Sigmoid colon (tissue), 7 donors: Measurements from ENCODE around the gene RHEB. TPM values are rescaled to one million over a fixed set of nuclear protein-coding genes. Genes with fewer than 3 reads are reported as not detected.

Source experiments
- DNase-seq: peaks from one replicate; pipeline ENCODE4 v3.0.0-alpha.2; 2019
- H3K27ac ChIP-seq, 4 donors: fragments of 200-600 bp; sonication (generic); one replicate each; pipeline ENCODE4 v1.5.1; 2016 to 2019; ENCODE audit warnings: mild to moderate bottlenecking in 1 of 4
- H3K27me3 ChIP-seq, 3 donors: fragments of 200-600 bp; sonication (generic); one replicate each; pipeline ENCODE4 v1.5.1; 2019; ENCODE audit warnings: mild to moderate bottlenecking in 1 of 3
- H3K36me3 ChIP-seq, 4 donors: fragments of 200-600 bp; sonication (generic); one replicate each; pipeline ENCODE4 v1.5.1; 2016 to 2019
- H3K4me1 ChIP-seq, 4 donors: fragments of 200-600 bp; sonication (generic); one replicate each; pipeline ENCODE4 v1.5.1; 2017 to 2019
- H3K4me3 ChIP-seq, 4 donors: fragments of 200-600 bp; sonication (generic); one replicate each; pipeline ENCODE4 v1.5.1; 2017 to 2019; ENCODE audit warnings: mild to moderate bottlenecking in 2 of 4, moderate library complexity in 1 of 4
- H3K9me3 ChIP-seq, 4 donors: fragments of 200-600 bp in 3 of 4; sonication (generic) in 3 of 4; one replicate each; pipeline versions ENCODE4 v1.5.1 to v1.6.1; 2013 to 2019
- EP300 ChIP-seq, 4 donors: sonication (generic); formaldehyde crosslinking; IDR thresholded peaks; one replicate each; pipeline ENCODE4 v1.6.1; 2017; ENCODE audit warnings: antibody characterized with exemption in 4 of 4
- POLR2A ChIP-seq, 2 donors: fragments of 450-650 bp; IDR thresholded peaks; one replicate each; pipeline ENCODE4 v1.6.1; 2016; ENCODE audit warnings: antibody characterized with exemption in 2 of 2, mild to moderate bottlenecking in 2 of 2, moderate library complexity in 2 of 2
- POLR2AphosphoS5 ChIP-seq, 4 donors: sonication (generic); formaldehyde crosslinking; IDR thresholded peaks; one replicate each; pipeline ENCODE4 v1.6.1; 2017; ENCODE audit warnings: antibody characterized with exemption in 4 of 4
- WGBS, 2 donors: extraction: QIAGEN DNeasy Blood & Tissue Kit; methylation state at CpG; one replicate each; pipeline ENCODE4 v1.1.7; 2013; 5-methylcytosine and 5-hydroxymethylcytosine counted together
- intact Hi-C: fragments of 100-400 bp; cut with DNase I; formaldehyde crosslinking; loops from one replicate; pipeline ENCODE4 v1.15.1; 2023
- polyA plus RNA-seq, 3 donors: library from polyadenylated mRNA; stranded (reverse); fragments of 200-250 nt; gene quantifications; one replicate each; pipeline ENCODE4 v1.2.3, GENCODE V29; 2013
- total RNA-seq, 4 donors: library from RNA; depleted of rRNA; stranded (reverse); fragments of >200 nt; gene quantifications; one replicate each; pipeline ENCODE4 v1.1.0, GENCODE V29; 2016
- TF ChIP-seq, protein P1 (sequence below), 4 experiments: fragments of 450-650 bp in 3 of 4; fragments of 200-600 bp in 1 of 4; IDR thresholded peaks; one replicate each; pipeline ENCODE4 v1.5.1; 2016 to 2019; ENCODE audit warnings: antibody characterized with exemption in 4 of 4, mild to moderate bottlenecking in 3 of 4, moderate library complexity in 2 of 4
- donor health status: healthy with polysubstance abuse.
- donor health status: Bipolar disorder and iron deficiency.
- donor health status: healthy.

Gene RHEB
- total and polyA plus RNA-seq, 7 donors = 48.3 to 162 (median 121) TPM

DNA sequence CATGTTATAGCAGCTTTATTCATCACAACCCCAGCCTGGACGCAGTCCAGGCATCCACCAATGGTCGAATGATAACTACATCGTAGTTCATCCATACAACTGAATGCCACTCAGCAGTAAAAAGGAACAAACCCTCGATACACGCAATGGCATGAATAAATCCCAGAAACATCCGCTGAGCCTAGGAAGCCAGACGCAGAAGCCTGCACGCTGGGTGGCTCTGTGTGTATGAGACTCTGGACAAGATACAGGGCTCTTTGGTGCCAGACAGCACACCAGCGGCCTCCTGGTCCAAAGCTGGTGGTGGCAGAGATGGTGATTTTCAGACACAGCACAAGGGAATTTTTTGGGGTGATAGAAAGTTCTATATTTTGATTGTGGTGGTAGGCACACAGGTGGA lies 69.7 kb downstream of the RHEB start:
- WGBS, 2 donors = 86 to 88% methylated on average over 9 of the region's 9 CpGs
- no peak for TF ChIP-seq POLR2A (IDR thresholded peaks at IDR 0.05)
- no peak for TF ChIP-seq EP300 (IDR thresholded peaks at IDR 0.05)
- TF ChIP-seq, protein P1, sequence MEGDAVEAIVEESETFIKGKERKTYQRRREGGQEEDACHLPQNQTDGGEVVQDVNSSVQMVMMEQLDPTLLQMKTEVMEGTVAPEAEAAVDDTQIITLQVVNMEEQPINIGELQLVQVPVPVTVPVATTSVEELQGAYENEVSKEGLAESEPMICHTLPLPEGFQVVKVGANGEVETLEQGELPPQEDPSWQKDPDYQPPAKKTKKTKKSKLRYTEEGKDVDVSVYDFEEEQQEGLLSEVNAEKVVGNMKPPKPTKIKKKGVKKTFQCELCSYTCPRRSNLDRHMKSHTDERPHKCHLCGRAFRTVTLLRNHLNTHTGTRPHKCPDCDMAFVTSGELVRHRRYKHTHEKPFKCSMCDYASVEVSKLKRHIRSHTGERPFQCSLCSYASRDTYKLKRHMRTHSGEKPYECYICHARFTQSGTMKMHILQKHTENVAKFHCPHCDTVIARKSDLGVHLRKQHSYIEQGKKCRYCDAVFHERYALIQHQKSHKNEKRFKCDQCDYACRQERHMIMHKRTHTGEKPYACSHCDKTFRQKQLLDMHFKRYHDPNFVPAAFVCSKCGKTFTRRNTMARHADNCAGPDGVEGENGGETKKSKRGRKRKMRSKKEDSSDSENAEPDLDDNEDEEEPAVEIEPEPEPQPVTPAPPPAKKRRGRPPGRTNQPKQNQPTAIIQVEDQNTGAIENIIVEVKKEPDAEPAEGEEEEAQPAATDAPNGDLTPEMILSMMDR (IDR thresholded peaks at IDR 0.05) = no peak
- peak; percentile 60 for DNase-seq
- Histone ChIP-seq H3K27me3 (no peaks in the 10 kb centered on the region), H3K27ac (peak overlapping the region in 2 of 4 donors; percentile 3 to 42), H3K9me3 (no peaks in the 10 kb centered on the region), H3K4me3 (no peak overlapping the region), H3K4me1 (peaks cover 0 to 8% (median 4%) of the 10 kb centered on the region in 4 donors), H3K36me3 (no peaks in the 10 kb centered on the region)
- intact Hi-C loops = loop anchor here (5.0 kb wide), 2 partner anchors 38 to 203 kb away; partner anchors contain the start of genes SMARCD3 and WDR86

DNA sequence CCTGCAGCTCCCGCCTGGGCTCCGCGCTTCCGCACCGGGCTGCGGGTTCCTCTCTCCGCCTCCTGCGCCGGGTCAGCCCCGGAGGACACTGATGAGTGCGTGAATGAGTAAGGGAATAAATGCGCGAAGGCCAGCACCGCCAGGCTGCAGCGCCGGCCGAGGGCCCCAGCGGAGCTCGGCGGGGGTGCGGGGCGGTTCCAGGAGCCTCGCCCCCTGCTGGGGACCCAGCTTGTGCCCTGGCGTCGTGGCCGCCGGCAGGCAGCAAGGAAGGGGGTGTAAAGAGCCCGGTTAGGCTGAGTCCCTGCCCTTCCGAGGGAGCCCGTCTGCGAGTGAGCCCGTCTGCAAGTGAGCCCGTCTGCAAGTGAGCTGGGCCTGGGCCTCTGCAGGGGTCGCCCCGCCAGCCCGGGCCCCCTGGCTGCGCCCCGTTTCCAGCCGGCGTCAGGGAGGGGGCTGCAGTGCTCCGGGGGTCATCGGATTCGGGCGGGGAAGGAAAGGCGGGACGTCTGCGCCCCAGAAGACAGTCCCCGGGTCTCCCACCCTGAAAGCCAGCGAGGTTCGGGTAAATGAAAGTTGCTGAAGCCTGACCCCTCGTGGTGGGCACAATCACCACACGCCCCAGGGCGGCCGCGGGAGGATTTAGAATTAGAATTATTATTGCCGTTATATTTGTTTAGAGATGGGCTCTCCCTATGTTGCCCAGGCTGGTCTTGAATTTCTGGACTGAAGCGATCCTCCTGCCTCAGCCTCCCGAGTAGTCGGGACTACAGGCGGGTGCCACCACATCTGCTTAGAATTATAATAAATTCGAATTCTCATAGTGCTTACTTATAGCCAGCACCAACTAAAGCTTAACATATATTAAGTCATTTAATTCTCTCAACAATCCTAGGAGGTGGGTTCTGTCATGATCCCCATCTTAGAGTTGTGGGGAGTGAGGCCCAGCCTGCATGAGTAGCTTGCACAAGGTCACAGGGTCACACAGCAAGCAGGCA lies 71.1 kb downstream of the RHEB start:
- TF ChIP-seq EP300 (IDR thresholded peaks at IDR 0.05) = no peak
- peak in 1 of 4 donors; percentile 46 for TF ChIP-seq POLR2AphosphoS5 (IDR thresholded peaks at IDR 0.05)
- TF ChIP-seq POLR2A (IDR thresholded peaks at IDR 0.05) = no peak
- TF ChIP-seq, protein P1 (IDR thresholded peaks at IDR 0.05) = peak; percentile 71 to 83 (median 77)
- H3K9me3 ChIP-seq = no peaks in the 10 kb centered on the region
- H3K4me3 ChIP-seq = peak overlapping the region; percentile 41 to 57 (median 54)
- peak overlapping the region; percentile 62 to 83 (median 75) for H3K27ac ChIP-seq
- peaks cover 0 to 8% (median 4%) of the 10 kb centered on the region in 4 donors for H3K4me1 ChIP-seq
- intact Hi-C loops = loop anchor here (1.0 to 5.0 kb wide), 4 partner anchors 36 to 201 kb away; partner anchors contain the start of genes SMARCD3 and WDR86
- DNase-seq = peak; percentile 88
- no peaks in the 10 kb centered on the region for H3K27me3 ChIP-seq
- no peaks in the 10 kb centered on the region for H3K36me3 ChIP-seq
- WGBS, 2 donors = 4 to 6% methylated on average over 61 of the region's 61 CpGs

DNA sequence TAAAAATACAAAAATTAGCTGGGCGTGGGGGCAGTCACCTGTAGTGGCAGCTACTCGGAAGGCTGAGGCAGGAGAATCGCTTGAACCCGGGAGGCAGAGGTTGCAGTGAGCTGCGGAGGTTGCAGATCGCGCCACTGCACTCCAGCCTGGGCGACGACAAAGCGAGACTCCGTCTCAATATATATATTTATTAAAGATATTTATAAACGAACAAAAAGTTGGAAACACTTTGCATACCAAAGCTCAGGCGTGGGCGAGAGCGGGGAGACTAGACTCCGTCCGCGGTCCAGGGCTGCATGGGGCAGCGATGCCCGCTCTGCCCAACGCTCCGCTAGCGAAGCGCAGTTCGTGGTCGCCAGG lies 71.8 kb downstream of the RHEB start:
- intact Hi-C loops = loop anchor here (1.0 to 5.0 kb wide), 4 partner anchors 36 to 201 kb away; partner anchors contain the start of genes SMARCD3 and WDR86
- WGBS, 2 donors = 57 to 68% methylated on average over 26 of the region's 26 CpGs
- Histone ChIP-seq H3K4me1 (peaks cover 0 to 8% (median 4%) of the 10 kb centered on the region in 4 donors), H3K27me3 (no peaks in the 10 kb centered on the region), H3K27ac (peak overlapping the region; percentile 62 to 83 (median 75)), H3K4me3 (peak overlapping the region; percentile 41 to 57 (median 54)), H3K36me3 (no peaks in the 10 kb centered on the region), H3K9me3 (no peaks in the 10 kb centered on the region)
- TF ChIP-seq EP300 (IDR thresholded peaks at IDR 0.05) (no peak), POLR2A (IDR thresholded peaks at IDR 0.05) (no peak), POLR2AphosphoS5 (IDR thresholded peaks at IDR 0.05) (no peak)
- TF ChIP-seq, protein P1 (IDR thresholded peaks at IDR 0.05) = no peak
- DNase-seq = no peak

DNA sequence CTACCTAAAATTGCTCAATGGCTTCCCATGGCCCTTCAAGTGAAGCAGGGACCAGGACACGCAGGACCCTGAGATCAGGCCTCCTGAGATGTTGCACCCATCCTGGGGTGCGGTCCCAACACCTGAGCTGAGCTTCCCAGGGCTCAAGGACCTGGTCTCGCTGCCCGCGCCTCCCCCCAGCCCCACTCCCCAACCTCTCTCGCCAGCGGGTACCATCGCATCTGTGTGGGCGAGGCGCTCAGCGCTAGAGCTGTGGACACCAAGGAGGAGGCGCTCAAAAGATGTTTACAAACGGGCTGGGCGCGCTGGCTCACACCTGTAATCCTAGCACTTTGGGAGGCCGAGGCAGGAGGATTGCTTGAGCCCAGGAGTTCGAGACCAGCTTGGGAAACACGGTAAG lies 72.4 kb downstream of the RHEB start:
- TF ChIP-seq, protein P1 (IDR thresholded peaks at IDR 0.05) = no peak
- TF ChIP-seq POLR2A (IDR thresholded peaks at IDR 0.05) = no peak
- no peak for TF ChIP-seq POLR2AphosphoS5 (IDR thresholded peaks at IDR 0.05)
- no peak for TF ChIP-seq EP300 (IDR thresholded peaks at IDR 0.05)
- H3K27me3 ChIP-seq = no peaks in the 10 kb centered on the region
- no peaks in the 10 kb centered on the region for H3K9me3 ChIP-seq
- intact Hi-C loops = loop anchor here (5.0 kb wide), 2 partner anchors 35 to 200 kb away; partner anchors contain the start of genes SMARCD3 and WDR86
- H3K4me1 ChIP-seq = peaks cover 0 to 8% (median 4%) of the 10 kb centered on the region in 4 donors
- peak; percentile 66 for DNase-seq
- H3K4me3 ChIP-seq = no peak overlapping the region
- H3K27ac ChIP-seq = no peak overlapping the region
- WGBS, 2 donors = 87 to 96% methylated on average over 18 of the region's 18 CpGs
- H3K36me3 ChIP-seq = no peaks in the 10 kb centered on the region
